GM18858 (cell line): Measurements from ENCODE around the gene SLC6A9.
A peak's percentile ranks its signal among the peaks of the same experiment; 100 is the strongest.

Experiments used
- ATAC-seq: cut with Tn5 transposase; IDR thresholded peaks from one replicate; pipeline ENCODE4 v1.9.1; 2021; ENCODE audit not compliant: unreplicated experiment

Gene SLC6A9

GRCh38 chr1:43986712-43987111 lies 44.5 kb downstream of the SLC6A9 start:
- no peak for ATAC-seq

- ATAC-seq: no peak
These were observed 45.2 kb downstream of the SLC6A9 start for GRCh38 chr1:43985984-43986595.

- no peak for ATAC-seq
These were observed 46.4 kb downstream of the SLC6A9 start for GRCh38 chr1:43984855-43985254.

GRCh38 chr1:43983253-43983899 lies 47.9 kb downstream of the SLC6A9 start:
- no peak for ATAC-seq

GRCh38 chr1:43982808-43983207 lies 48.5 kb downstream of the SLC6A9 start:
- ATAC-seq: no peak

GRCh38 chr1:43982241-43982640 lies 49.0 kb downstream of the SLC6A9 start:
- ATAC-seq: no peak

- no peak for ATAC-seq
These were observed 49.6 kb downstream of the SLC6A9 start for GRCh38 chr1:43981636-43982035.

- no peak for ATAC-seq
These were observed 50.1 kb downstream of the SLC6A9 start for GRCh38 chr1:43981135-43981491.

GRCh38 chr1:43980255-43981134 lies 50.8 kb downstream of the SLC6A9 start:
- ATAC-seq: no peak

- ATAC-seq: no peak
These were observed 51.6 kb downstream of the SLC6A9 start for GRCh38 chr1:43979528-43980254.

- ATAC-seq: no peak
These were observed 52.1 kb downstream of the SLC6A9 start for GRCh38 chr1:43979261-43979527.

GRCh38 chr1:43978551-43979260 lies 52.6 kb downstream of the SLC6A9 start, which contains the start of gene B4GALT2:
Gene B4GALT2 (plus strand): TSS chr1:43979210. CDS start chr1:43981161, 1,951 bp downstream.
- no peak for ATAC-seq

- ATAC-seq: no peak
These were observed 53.1 kb downstream of the SLC6A9 start for GRCh38 chr1:43978264-43978550.

GRCh38 chr1:43977376-43978263 lies 53.6 kb downstream of the SLC6A9 start:
- ATAC-seq: no peak

- no peak for ATAC-seq
These were observed 54.4 kb downstream of the SLC6A9 start for GRCh38 chr1:43976890-43977289.

GRCh38 chr1:43976045-43976444 lies 55.2 kb downstream of the SLC6A9 start:
- no peak for ATAC-seq

GRCh38 chr1:43975249-43975961 lies 55.9 kb downstream of the SLC6A9 start:
- no peak for ATAC-seq

- ATAC-seq: peak; percentile 53
These were observed 56.6 kb downstream of the SLC6A9 start, which contains the start of gene ATP6V0B for GRCh38 chr1:43974443-43975248. Gene ATP6V0B (plus strand): TSS chr1:43974960. CDS start chr1:43975041, 81 bp downstream.
